Progenitor cell of endocrine pancreas (in vitro differentiated cells): ENCODE measurements around the gene ARHGAP19. TPM values are rescaled to one million over a fixed set of nuclear protein-coding genes. Genes with fewer than 3 reads are reported as not detected.

Experiments
- DNase-seq: peaks from one replicate; pipeline ENCODE4 v3.0.0; 2021; ENCODE audit warnings: low spot score; ENCODE audit not compliant: unreplicated experiment
- H3K27ac Mint-ChIP-seq: 2 replicates; pipeline ENCODE4 v1.8.0; 2021; ENCODE audit warnings: mild to moderate bottlenecking, moderate library complexity, mixed read lengths
- H3K27me3 Mint-ChIP-seq: 2 replicates; pipeline ENCODE4 v1.8.0; 2021; ENCODE audit warnings: mixed read lengths
- H3K36me3 Mint-ChIP-seq: 2 replicates; pipeline ENCODE4 v1.8.0; 2022; ENCODE audit warnings: mixed read lengths; ENCODE audit not compliant: insufficient read depth
- H3K4me1 Mint-ChIP-seq: 2 replicates; pipeline ENCODE4 v1.8.0; 2021; ENCODE audit warnings: low read depth, mixed read lengths
- H3K4me3 Mint-ChIP-seq: 2 replicates; pipeline ENCODE4 v1.8.0; 2021; ENCODE audit warnings: low read depth, mild to moderate bottlenecking, moderate library complexity, mixed read lengths
- H3K9me3 Mint-ChIP-seq: 2 replicates; pipeline ENCODE4 v1.8.0; 2021; ENCODE audit warnings: low read depth, mixed read lengths
- CTCF ChIP-seq: fragments of 200-600 bp; sonication (generic); IDR thresholded peaks from one replicate; pipeline ENCODE4 v1.5.0; 2021; ENCODE audit warnings: antibody characterized with exemption, mild to moderate bottlenecking; ENCODE audit not compliant: unreplicated experiment
- total RNA-seq: library from RNA; stranded (reverse); gene quantifications from 2 replicates; pipeline ENCODE4 v1.2.1, GENCODE V29; 2021

ARHGAP19 gene
- total RNA-seq, 1 donor from 2014 or later: 21.1 TPM

GRCh38 chr10:97224483-97225435 is 67.7 kb downstream of the ARHGAP19 start:
- no peak overlapping the region for H3K4me3 Mint-ChIP-seq
- H3K4me1 Mint-ChIP-seq: peaks cover 7% of the 10 kb centered on the region
- no peak for TF ChIP-seq CTCF
- no peak for DNase-seq
- H3K27ac Mint-ChIP-seq: no peak overlapping the region
- H3K27me3 Mint-ChIP-seq: no peaks in the 10 kb centered on the region
- H3K36me3 Mint-ChIP-seq: peaks cover 12% of the 10 kb centered on the region
- H3K9me3 Mint-ChIP-seq: no peaks in the 10 kb centered on the region

- TF ChIP-seq CTCF: no peak
- Mint-ChIP-seq H3K9me3 (no peaks in the 10 kb centered on the region), H3K27ac (no peak overlapping the region)
These were observed 70.0 kb downstream of the ARHGAP19 start for GRCh38 chr10:97222326-97222961.

GRCh38 chr10:97220355-97220754 is 72.1 kb downstream of the ARHGAP19 start:
- peak overlapping the region; percentile 43 for H3K27ac Mint-ChIP-seq
- H3K27me3 Mint-ChIP-seq: no peaks in the 10 kb centered on the region
- peaks cover 5% of the 10 kb centered on the region for H3K36me3 Mint-ChIP-seq
- no peak for DNase-seq
- H3K4me3 Mint-ChIP-seq: no peak overlapping the region
- TF ChIP-seq CTCF: no peak
- H3K4me1 Mint-ChIP-seq: peaks cover 7% of the 10 kb centered on the region
- H3K9me3 Mint-ChIP-seq: no peaks in the 10 kb centered on the region

More at GRCh38 chr10:97222326-97222961, 70.0 kb downstream of the ARHGAP19 start:
- Mint-ChIP-seq H3K27me3 (no peaks in the 10 kb centered on the region), H3K4me1 (peaks cover 7% of the 10 kb centered on the region), H3K36me3 (peaks cover 10% of the 10 kb centered on the region), H3K4me3 (no peak overlapping the region)
- DNase-seq: no peak

- no peak for DNase-seq
- H3K4me3 Mint-ChIP-seq: no peak overlapping the region
- peaks cover 4% of the 10 kb centered on the region for H3K36me3 Mint-ChIP-seq
- no peaks in the 10 kb centered on the region for H3K27me3 Mint-ChIP-seq
- no peak overlapping the region for H3K27ac Mint-ChIP-seq
- H3K4me1 Mint-ChIP-seq: peaks cover 2% of the 10 kb centered on the region
- H3K9me3 Mint-ChIP-seq: no peaks in the 10 kb centered on the region
- no peak for TF ChIP-seq CTCF
These were observed 75.1 kb downstream of the ARHGAP19 start for GRCh38 chr10:97217299-97217698.

- DNase-seq: no peak
- no peaks in the 10 kb centered on the region for H3K9me3 Mint-ChIP-seq
- no peak overlapping the region for H3K27ac Mint-ChIP-seq
- no peaks in the 10 kb centered on the region for H3K27me3 Mint-ChIP-seq
- no peak for TF ChIP-seq CTCF
- H3K4me1 Mint-ChIP-seq: no peaks in the 10 kb centered on the region
- H3K4me3 Mint-ChIP-seq: no peak overlapping the region
- peaks cover 4% of the 10 kb centered on the region for H3K36me3 Mint-ChIP-seq
These were observed 76.7 kb downstream of the ARHGAP19 start for GRCh38 chr10:97215619-97216260.
